ENCODE results near the gene LHFPL3.
A peak's percentile ranks its signal among the peaks of the same experiment; 100 is the strongest.
"Not testable (repeated sequence)": the region's sequence is repeated elsewhere in the genome, so short reads cannot be mapped to it uniquely, and the experiment has no call there.

The LHFPL3 gene

DNA sequence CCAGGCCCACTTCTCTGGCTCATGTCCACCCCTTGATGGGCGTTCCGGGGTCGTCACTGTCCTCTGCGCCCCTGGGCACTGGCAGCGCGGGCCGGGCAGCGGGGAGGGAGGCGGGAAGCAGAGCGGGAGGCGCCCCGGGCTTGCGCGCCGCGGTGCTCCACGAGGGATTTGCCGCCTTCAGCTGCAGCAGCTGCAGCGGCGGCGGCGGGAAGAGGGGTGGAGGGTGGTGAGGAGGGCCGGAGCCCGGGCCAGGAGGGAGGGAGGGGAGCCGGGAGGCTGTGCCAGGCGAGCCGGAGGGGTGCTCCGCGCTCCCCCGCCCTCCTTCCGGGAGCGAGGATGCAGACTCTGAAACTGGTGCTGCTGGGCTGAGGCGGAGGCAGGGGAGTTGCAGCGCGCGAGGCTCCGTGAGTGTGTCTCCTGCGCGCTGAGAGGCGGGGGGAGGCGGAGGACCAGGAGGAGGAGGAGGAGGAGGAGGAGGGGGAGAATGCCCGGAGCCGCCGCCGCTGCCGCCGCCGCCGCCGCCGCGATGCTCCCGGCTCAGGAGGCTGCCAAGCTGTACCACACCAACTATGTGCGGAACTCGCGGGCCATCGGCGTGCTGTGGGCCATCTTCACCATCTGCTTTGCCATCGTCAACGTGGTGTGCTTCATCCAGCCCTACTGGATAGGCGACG, at the start of gene LHFPL3:
Gene LHFPL3 (plus strand): TSS at position 308 of the 674 bp plus-strand sequence.
- H3K27me3 Mint-ChIP-seq (ENCODE audit: low read depth), result peaks cover 81% of the 10 kb centered on the region
- H3K36me3 Mint-ChIP-seq (ENCODE audit: low read depth), result no peaks in the 10 kb centered on the region
- TF ChIP-seq, protein P1, sequence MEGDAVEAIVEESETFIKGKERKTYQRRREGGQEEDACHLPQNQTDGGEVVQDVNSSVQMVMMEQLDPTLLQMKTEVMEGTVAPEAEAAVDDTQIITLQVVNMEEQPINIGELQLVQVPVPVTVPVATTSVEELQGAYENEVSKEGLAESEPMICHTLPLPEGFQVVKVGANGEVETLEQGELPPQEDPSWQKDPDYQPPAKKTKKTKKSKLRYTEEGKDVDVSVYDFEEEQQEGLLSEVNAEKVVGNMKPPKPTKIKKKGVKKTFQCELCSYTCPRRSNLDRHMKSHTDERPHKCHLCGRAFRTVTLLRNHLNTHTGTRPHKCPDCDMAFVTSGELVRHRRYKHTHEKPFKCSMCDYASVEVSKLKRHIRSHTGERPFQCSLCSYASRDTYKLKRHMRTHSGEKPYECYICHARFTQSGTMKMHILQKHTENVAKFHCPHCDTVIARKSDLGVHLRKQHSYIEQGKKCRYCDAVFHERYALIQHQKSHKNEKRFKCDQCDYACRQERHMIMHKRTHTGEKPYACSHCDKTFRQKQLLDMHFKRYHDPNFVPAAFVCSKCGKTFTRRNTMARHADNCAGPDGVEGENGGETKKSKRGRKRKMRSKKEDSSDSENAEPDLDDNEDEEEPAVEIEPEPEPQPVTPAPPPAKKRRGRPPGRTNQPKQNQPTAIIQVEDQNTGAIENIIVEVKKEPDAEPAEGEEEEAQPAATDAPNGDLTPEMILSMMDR (IDR thresholded peaks at IDR 0.05; ENCODE audit: unreplicated experiment in 3 of 3), result no peak
- no peak within 1 kb of the TSS for H3K27ac Mint-ChIP-seq
- peak within 1 kb of the TSS; percentile 73 to 77 (median 75) for H3K4me3 Mint-ChIP-seq
- H3K9me3 Mint-ChIP-seq, result no peaks in the 10 kb centered on the region
- H3K4me1 Mint-ChIP-seq, result peaks cover 8% of the 10 kb centered on the region

DNA sequence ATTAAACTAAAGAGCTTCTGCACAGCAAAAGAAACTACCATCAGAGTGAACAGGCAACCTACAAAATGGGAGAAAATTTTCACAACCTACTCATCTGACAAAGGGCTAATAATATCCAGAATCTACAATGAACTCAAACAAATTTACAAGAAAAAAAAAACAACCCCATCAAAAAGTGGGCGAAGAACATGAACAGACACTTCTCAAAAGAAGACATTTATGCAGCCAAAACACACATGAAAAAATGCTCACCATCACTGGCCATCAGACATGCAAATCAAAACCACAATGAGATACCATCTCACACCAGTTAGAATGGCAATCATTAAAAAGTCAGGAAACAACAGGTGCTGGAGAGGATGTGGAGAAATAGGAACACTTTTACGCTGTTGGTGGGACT, 46.7 kb upstream of the LHFPL3 start:
- H3K9me3 Mint-ChIP-seq, result not testable (repeated sequence)

DNA sequence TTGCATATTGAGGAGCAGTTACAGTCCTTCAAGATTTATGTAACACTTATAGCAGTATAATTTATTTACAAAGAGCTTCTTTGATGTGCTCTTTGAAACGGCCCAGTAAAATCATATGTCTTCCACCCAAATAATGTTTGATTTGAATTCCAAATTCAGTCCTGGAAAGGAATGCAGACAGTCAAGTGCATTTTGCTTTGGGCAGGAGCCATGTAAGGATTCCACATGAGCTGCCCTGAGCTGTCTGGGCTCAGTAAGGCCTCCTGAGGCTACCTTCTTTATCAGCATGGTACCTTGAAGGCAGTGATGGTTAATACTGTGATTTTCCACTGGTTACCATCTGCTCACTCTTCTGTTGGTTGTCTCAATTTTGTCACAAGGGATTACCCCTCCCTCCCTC, 41.6 kb upstream of the LHFPL3 start:
- Mint-ChIP-seq H3K27ac (no peak overlapping the region), H3K36me3 (ENCODE audit: low read depth) (no peaks in the 10 kb centered on the region)

More for the DNA sequence above, 46.7 kb upstream of the LHFPL3 start:
- not testable (repeated sequence) for H3K4me1 Mint-ChIP-seq; H3K27me3 Mint-ChIP-seq (ENCODE audit: low read depth); H3K36me3 Mint-ChIP-seq (ENCODE audit: low read depth); H3K4me3 Mint-ChIP-seq; H3K27ac Mint-ChIP-seq

DNA sequence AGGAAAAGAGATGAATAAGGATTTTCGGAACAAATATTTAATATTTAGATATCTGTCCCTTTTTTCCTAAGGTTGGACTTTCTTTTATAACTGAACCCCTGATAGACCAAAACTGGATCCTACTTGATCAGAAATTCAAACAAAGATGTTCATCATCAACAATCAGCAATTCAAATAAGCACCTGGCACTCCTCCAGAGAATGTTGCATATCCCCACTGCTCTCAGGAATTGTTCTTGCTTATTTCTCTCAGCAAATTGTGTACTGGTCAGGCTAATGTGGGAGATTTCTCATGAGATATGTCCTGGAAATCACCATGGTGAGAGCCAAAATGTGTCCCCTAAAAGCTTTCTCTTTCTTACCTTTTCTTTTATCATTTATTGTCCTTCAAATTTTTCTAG, 40.3 kb upstream of the LHFPL3 start:
- H3K4me1 Mint-ChIP-seq, result no peaks in the 10 kb centered on the region
- TF ChIP-seq, protein P1 (IDR thresholded peaks at IDR 0.05; ENCODE audit: unreplicated experiment in 3 of 3), result no peak
- peaks cover 2% of the 10 kb centered on the region for H3K9me3 Mint-ChIP-seq
- peaks cover 14% of the 10 kb centered on the region for H3K27me3 Mint-ChIP-seq (ENCODE audit: low read depth)
- no peaks in the 10 kb centered on the region for H3K36me3 Mint-ChIP-seq (ENCODE audit: low read depth)
- H3K27ac Mint-ChIP-seq, result no peak overlapping the region
- no peak overlapping the region for H3K4me3 Mint-ChIP-seq

More for the DNA sequence above, 41.6 kb upstream of the LHFPL3 start:
- no peaks in the 10 kb centered on the region for H3K4me1 Mint-ChIP-seq
- H3K27me3 Mint-ChIP-seq (ENCODE audit: low read depth), result peaks cover 14% of the 10 kb centered on the region
- no peak overlapping the region for H3K4me3 Mint-ChIP-seq
- TF ChIP-seq, protein P1 (IDR thresholded peaks at IDR 0.05; ENCODE audit: unreplicated experiment in 3 of 3), result no peak
- H3K9me3 Mint-ChIP-seq, result peaks cover 4% of the 10 kb centered on the region

DNA sequence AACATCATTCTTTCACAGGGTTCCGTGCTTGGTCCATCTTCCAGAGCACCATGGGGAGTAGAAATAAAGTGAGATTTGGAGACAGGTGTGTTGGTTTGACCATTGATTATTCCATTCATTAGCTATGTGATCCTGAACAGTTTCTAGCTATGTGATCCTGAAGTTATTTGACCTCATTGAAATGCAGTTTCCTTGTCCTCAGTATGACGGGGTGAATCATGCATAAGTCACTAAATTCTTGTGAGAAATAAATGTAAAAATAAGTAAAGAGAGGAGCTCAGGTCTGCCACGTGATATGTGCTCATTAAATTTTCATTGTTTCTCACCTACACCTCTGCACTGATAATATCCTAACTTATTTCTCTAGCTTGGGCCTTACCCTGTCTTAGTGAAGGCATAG, 34.1 kb upstream of the LHFPL3 start:
- no peaks in the 10 kb centered on the region for H3K4me1 Mint-ChIP-seq
- H3K27ac Mint-ChIP-seq, result no peak overlapping the region
- TF ChIP-seq, protein P1 (IDR thresholded peaks at IDR 0.05; ENCODE audit: unreplicated experiment in 3 of 3), result no peak
- H3K4me3 Mint-ChIP-seq, result no peak overlapping the region
- H3K27me3 Mint-ChIP-seq (ENCODE audit: low read depth), result peaks cover 13% of the 10 kb centered on the region
- H3K9me3 Mint-ChIP-seq, result no peaks in the 10 kb centered on the region
- H3K36me3 Mint-ChIP-seq (ENCODE audit: low read depth), result no peaks in the 10 kb centered on the region

DNA sequence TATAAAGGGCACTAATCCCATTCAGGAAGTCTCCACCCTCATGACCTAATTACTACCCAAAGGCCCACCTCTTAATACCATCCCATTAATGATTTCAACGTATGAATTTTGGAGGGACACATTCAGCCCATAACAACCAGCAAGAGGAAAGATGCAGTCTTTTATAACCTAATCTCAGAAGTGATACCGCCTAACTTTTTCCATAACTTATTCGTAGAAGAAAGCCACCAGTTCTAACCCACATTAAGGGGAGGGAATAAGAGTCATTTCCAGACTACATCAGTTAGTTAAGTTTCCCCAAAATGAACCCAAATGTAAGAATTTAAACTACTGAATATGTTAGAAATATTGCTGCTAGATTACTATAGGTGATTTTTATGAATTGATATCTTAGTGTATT, 32.1 kb upstream of the LHFPL3 start:
- TF ChIP-seq, protein P1 (IDR thresholded peaks at IDR 0.05; ENCODE audit: unreplicated experiment in 3 of 3), result no peak
- H3K36me3 Mint-ChIP-seq (ENCODE audit: low read depth), result no peaks in the 10 kb centered on the region
- peaks cover 6% of the 10 kb centered on the region for H3K27me3 Mint-ChIP-seq (ENCODE audit: low read depth)
- no peak overlapping the region for H3K27ac Mint-ChIP-seq
- no peaks in the 10 kb centered on the region for H3K9me3 Mint-ChIP-seq
- no peak overlapping the region for H3K4me3 Mint-ChIP-seq
- H3K4me1 Mint-ChIP-seq, result no peaks in the 10 kb centered on the region
